Activated CD4-positive, alpha-beta T cell treated with anti-CD3 and anti-CD28 coated beads for 4 hours (primary cell): Measurements from ENCODE around the gene POU2F3.

ENCODE experiments used
- DNase-seq, 2 donors: peaks; one replicate each; pipeline ENCODE4 v3.0.0-alpha.2; 2020

POU2F3 gene

GRCh38 chr11:120293038-120293800 lies 53.3 kb downstream of the POU2F3 start:
- no peak for DNase-seq

- no peak for DNase-seq
Measured at GRCh38 chr11:120294096-120294495, 54.2 kb downstream of the POU2F3 start.

- no peak for DNase-seq
Measured at GRCh38 chr11:120295099-120295498, 55.2 kb downstream of the POU2F3 start.

DNA sequence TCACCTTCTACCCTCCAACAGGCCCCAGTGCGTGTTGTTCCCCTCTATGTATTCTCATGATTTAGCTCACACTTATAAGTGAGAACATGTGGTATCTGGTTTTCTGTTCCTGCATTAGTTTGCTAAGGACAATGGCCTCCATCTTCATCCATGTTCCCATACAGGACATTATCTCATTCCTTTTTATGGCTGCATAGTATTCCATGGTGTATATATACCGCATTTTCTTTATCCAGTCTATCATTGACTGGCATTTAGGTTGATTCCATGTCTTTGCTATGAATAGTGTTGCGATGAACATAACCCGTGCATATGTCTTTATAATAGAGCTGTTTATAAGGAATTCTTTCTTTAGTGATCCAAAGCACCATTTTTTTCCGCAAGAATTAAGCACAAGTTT lies 56.6 kb downstream of the POU2F3 start:
- no peak for DNase-seq

GRCh38 chr11:120298461-120298860 lies 58.5 kb downstream of the POU2F3 start:
- DNase-seq, result no peak

DNA sequence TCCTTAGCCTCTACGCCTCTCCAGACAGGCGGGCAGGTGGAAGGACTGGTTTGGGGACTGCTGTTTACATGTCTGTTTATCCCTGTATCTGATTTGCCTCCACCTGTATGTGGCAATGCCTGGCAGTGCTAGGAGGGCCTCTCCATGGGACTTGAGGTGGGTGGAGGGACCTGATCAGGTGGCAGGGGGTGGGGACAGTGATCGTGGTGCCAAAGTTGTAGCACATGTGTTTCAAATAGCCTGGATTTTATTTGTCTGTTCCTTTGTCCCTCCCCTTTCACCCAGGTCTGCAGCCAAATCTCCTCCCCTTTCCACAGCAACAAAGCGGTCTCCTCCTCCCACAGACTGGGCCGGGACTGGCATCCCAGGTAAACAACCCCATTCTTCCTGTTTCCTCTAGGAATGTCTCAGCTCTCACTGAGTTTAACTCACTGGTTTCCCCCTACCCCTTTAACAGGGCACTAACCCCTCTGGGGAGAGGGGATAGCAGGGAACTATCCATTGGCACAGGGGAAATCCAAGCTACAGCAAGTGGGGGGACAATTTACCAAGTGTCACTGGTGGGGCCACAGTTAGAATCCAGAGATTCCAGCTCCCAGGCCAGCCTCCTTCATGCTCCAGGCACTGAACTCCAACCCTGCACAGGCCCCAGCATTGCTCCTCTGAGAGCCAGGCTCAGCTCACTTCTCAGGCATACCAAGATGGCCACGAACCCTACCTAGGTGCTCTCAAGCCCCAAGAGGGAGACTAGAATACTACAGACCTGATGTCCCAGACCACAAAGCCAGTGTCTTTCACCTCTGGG lies 62.3 kb downstream of the POU2F3 start:
- no peak for DNase-seq

GRCh38 chr11:120303004-120303637 lies 63.2 kb downstream of the POU2F3 start:
- DNase-seq, result peak; percentile 41 to 59

GRCh38 chr11:120304526-120304925 lies 64.6 kb downstream of the POU2F3 start:
- DNase-seq, result no peak

GRCh38 chr11:120305286-120305685 lies 65.3 kb downstream of the POU2F3 start:
- no peak for DNase-seq

DNA sequence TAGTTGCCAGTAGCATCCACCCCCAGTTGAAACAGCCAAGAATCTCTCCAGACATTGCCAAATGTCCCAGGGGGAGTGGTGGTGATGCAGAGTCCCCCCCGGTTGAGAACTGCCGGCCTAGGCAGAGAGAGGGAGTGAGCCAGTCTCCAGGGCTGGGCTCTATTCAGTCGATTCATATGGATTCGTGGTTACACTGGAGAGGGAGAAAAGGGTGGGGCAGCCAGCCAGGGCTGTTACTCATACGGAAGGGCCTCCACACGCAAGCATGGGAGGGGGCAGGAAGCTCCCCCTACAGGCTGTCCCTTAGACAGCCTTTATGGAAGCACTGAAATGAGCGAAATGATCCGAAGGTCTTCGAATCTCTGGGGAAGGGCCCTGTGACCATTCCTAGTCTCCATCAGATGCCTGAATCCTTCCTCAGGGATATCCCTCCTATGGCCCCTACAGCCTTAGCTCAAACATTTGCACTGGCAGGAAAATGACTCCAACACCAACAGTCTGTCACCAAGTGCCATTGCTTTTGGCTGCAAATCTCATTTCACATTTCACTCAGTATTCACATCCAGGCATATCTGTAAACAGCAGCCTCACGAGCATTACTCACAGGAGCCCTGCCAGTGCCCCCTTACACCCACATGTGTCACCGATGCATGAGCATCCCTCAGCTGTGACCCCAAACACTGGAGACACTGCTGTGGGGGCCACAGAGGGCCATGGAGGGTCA lies 66.7 kb downstream of the POU2F3 start:
- DNase-seq, result no peak

- no peak for DNase-seq
Measured at GRCh38 chr11:120307476-120307875, 67.5 kb downstream of the POU2F3 start.

DNA sequence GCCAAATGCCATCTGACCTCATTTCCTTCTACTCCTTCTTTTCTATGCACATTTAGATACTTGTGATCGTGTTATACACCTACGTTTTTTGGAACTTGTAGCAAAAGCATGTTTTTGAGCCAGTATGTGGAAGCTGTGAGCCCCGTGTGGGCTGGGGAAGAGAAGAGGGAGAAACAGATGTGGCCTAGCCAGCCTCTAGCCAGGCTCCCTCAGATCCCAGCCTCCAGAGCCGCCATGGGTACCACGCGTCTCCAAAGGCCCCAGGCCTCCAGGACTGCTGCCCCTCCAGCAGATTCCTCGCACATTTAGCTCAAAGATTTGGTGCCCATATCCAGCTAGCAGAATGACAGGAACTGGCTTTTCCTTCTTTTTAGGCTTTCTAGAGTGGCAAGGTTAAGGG lies 68.1 kb downstream of the POU2F3 start:
- DNase-seq, result no peak

DNA sequence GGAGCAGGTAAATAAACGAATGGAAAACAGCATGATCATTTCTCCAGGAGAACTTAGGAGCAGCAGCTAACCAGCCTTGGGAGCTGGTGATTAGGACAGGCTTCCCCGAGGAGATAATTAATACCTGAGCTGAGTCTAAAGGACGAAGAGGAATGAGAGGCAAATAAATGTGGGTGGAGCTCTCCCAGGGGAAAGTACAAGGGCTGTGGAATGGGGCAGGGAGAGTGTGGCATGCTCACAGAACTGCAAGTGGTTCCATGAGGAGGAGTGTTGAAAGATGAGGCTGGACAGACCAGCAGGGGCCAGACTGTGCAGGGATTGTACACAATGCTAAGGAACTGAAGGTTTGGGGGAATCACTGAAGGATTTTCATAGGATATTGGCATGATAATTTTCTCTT lies 70.9 kb downstream of the POU2F3 start:
- no peak for DNase-seq

- no peak for DNase-seq
Measured at GRCh38 chr11:120314861-120315260, 74.9 kb downstream of the POU2F3 start.

GRCh38 chr11:120316880-120317688 lies 77.1 kb downstream of the POU2F3 start:
- no peak for DNase-seq

DNA sequence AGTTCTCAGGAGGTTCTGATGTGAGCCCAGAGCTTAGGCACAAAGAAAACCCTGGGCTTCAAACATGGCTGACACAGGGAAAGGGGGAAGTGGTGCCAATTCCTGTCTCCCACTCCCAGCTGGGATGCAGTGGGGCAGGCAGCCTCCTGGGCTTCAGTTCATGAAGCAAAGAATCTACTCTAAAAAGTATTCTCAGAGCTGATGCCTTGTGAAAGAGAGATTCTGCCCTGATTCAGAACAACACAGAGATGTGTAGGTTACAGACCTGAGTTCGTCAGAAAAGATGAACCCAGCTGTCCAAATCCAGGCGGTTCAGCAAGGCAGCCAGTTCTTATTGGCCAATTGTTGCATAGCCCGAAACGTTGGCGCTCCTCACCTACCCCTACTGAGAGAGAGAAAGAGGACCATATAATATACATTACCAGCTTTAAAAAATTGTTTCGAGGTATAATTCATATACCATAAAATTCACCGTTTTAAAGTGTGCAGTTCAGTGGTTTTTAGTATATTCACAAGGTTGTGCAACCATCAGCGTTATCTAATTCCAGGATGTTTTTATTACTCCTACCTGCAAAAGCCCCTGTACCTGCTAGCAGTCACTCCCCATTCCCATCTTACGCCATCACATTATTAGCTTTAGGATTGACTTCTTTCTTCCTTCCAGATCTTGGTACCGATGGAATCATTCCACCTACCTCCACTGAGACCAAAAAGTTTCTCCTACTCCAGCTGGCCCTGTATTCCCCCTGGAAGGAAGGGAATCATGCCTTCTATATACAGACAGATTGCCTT lies 77.9 kb downstream of the POU2F3 start:
- DNase-seq, result no peak

DNA sequence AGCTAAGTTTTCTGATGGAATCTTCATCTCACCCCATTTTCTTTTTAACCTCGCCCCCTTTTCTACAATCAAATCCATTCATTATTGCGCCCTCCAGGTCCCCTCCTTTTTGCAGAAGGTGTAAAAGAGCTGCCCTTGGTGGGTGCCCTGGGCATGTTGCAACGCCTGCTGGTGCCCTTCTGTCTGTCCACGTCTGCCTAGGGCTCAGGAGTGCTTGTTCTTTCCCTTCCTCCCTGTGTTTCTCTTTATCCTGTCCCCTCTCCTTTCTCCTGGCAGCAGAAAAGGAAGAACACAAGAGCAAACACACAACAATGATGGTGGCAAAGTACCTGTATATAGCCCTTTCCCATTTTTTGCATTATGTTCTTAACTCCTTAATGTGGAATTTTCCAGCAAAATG lies 79.0 kb downstream of the POU2F3 start:
- no peak for DNase-seq

DNA sequence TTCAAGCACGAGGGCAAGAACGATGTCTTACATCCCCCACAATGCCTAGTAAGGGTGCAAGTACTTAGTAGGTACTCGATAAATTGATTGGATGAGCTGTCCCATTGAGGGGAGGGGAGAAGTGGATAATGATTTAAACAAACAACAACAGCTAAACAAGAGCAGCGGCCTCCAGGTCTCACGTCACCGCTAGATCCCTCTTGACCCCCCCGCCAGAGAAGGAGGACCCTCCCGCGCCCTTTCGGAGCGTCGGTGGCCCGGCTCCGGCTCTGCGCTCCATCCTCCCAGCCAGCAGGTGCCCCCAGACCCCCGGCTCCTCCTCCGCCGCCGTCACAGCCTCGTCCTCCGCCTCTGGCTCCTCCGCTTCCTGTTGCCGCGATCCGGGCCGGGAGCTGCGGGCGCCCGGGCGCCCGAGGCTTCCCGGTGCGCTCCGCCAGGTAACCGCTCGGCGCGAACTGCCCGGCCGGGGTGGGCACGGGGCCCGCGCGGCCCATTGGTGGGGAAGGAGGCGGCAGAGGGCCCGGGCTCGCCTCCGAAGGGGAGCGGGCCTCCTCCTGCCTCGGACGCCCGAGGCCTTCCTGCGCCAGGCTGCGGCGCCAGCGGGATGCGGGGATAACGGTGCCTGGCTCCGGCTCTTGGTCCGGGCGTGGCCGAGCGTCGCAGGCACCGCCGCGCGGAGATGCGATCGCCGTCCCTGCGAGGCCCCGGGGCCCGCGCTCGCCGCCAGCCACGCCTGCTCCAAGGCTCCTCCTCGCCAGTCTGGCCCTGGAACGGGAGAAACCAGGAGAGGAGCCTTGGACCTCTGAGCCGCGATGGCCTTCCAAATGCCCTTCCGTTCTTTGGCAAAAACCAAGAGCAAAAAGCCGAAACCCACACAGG lies 85.2 kb downstream of the POU2F3 start, which contains the start of gene TLCD5:
TLCD5 (plus strand) TSS at position 368 of the 879 bp plus-strand sequence. CDS start 2,143 bp downstream, outside the sequence.
- peak; percentile 26 to 29 for DNase-seq

- no peak for DNase-seq
Measured at GRCh38 chr11:120326228-120326627, 86.3 kb downstream of the POU2F3 start.

- DNase-seq, result no peak
Measured at GRCh38 chr11:120326845-120327281, 86.9 kb downstream of the POU2F3 start.
